Embryonic facial prominence (tissue), 1 donor: ENCODE measurements around the gene DISC1.
"Not testable (repeated sequence)": the region's sequence is repeated elsewhere in the genome, so short reads cannot be mapped to it uniquely, and the experiment has no call there.

Experiments used
- DNase-seq: peaks from one replicate; pipeline ENCODE4 v3.0.0-alpha.2; 2016; ENCODE audit errors: extremely low spot score

Gene DISC1

DNA sequence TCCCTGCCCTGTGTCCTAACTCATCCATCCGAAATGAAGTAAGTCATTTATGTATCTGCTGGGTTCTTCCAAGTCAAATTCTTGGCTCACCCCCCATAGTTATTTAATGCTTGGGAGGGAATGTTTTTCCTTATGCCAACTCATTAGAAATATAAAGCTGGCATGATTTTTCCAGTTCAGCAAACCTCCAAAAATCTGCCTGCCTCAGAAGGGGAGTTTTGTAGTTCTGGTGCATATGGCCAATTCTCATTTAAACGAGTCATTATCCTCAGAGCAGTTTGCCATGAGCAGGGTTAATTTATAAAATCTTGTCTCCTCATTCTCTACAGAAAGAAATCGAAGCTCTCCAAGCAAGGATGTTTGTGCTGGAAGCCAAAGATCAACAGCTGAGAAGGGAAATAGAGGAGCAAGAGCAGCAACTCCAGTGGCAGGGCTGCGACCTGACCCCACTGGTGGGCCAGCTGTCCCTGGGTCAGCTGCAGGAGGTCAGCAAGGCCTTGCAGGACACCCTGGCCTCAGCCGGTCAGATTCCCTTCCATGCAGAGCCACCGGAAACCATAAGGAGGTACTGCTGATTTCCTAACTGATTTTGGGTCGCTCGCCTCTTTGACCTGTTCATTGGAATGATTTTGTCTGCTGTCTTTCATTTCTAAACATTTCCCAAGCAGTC lies 144.1 kb downstream of the DISC1 start:
- no peak for DNase-seq

DNA sequence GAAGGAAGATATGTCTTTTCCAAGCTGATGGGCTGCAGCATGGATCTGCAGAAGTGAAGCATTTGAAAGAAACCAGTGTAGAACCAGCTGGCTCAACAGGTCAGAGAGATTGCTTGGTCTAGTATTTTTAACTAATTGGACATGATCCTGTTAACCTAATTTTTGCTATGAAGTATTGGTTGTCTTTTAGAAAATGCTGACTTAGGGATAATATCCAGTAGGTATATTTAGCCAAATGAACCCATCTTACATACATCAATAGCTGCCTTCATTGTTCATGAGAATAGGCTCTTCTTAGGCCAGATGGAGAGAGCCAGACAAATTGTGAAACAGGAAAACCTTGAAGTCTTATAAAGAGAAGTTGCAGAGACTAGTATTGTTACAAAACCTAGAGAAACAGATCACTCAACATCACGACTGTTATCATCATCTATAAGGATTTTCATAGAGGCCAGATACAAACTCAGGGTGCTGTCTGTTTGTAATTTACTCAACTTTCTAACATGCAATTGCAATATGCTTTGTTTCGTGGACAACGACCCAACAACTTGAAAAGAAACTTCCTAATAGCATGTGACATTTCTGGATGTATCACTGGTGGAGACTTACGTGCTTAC lies 148.2 kb downstream of the DISC1 start:
- no peak for DNase-seq

DNA sequence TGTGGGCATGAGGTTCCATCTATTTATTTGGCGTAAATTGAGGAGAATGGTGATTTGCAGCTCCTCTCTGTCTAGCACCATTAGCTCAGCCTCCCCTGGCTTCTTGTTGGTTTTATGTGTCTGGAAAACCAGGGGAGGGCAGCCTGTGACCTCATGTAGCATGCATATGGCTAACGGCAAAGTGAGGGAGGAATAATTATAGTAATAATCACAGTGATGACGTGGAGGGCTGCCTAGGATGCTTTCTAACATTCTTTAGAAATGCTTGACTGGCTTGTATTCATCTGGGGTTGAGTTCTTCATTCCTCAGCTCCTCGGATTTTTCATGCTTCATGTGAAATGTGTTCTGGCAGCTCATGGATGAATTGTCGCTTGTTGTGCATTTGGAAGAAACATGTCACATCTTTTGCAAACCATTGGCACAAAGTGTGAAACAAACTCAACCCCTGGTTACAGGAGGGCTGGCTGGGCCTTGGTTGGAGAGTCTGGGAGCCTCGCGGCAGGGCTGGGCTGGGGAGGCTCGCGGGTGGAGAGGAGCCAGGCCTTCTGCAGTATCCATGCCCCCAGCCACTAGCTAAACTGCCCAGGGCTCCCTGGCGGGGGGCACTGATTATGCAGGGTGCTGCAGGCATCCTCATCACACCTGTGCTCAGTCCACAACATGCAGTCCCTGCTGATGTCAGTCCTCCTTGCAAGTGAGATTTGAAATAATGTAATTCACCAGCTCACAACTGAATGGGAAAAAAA lies 149.6 kb downstream of the DISC1 start:
- DNase-seq, result peak; percentile 72

DNA sequence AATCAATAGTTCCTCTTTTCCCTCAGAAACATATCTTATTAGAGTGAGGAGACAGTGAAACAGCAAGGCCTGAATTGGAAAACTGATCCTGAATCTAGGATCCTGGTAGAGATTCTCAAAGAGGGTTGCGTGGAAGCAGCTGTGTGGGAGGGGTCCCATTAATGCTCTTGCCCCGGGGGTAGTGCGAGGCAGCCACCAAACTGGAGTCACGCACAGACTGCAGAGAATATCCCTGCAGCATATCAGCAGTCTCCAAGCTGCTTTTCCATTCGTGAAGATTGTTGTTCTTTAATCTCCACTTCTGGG lies 150.1 kb downstream of the DISC1 start:
- DNase-seq, result no peak

DNA sequence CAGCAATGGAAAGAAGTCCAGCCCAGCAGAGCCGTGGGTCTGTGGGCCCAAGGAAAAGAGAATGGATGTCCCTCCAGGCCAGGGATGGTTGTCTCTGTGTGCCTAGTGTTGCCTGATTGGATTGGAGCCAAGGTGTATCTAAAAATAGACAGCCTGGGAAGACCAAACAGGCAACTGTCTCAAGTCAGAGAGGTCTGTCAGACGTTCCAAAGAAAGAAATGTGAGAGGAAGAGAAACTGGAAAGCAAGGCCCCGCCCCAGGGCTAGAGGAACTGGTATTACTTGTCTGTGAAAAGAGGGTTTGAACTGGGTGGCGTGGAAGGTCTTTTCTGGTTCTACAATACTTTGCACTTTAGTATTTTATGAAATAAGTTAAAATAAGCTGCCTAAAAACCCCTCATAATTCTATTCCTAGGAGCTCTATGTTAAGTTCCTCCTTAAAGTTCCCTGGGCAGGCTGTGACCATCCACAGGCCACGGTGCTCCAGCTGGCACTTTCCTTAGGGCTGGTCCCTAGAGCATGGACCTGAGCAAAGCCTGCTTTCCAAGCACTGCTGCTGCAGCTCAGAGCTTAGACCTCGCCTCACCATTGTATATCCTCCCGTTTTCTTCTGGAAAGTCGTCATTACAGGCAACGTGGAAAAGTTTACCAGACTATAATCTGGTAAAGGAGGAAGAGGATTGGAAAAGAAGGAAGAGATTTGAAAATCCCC lies 151.6 kb downstream of the DISC1 start:
- no peak for DNase-seq

DNA sequence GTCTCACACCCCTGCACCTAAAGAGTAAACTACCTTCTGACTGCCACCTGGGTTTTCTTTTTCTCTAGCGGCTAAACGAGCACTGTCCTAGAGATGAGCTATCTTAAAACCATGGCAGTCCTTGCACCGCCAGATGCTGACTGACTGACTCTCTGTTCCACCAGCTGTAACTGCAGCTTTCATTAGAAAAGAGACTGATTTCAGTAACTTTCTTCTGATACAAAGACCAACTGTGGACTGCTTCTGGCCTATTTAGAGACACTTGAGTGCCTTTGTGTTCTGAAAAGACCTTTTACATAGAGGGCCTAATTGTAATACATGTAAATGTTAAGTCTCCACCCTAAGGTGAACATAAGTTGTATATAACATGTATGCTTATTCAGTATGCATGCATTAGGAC lies 152.5 kb downstream of the DISC1 start:
- DNase-seq, result no peak

DNA sequence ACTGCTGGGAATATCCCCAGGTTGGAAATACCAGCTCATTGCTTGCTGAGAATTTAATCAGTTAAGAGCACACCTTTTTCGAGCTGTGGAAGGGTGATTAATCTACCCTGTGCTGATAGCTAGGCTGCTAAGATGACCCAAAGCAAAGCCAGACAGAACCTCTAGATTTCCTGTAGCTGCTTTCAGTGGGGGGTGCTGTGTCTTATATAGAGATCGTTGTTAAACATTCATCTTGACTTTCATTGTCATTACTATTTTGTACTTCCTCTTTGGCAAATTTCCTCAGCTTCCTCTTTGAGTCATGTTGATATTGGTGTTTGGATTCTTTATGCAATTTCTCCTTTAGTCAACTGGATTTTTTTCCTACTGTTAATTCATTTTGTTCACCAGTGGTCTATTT lies 155.3 kb downstream of the DISC1 start:
- no peak for DNase-seq

DNA sequence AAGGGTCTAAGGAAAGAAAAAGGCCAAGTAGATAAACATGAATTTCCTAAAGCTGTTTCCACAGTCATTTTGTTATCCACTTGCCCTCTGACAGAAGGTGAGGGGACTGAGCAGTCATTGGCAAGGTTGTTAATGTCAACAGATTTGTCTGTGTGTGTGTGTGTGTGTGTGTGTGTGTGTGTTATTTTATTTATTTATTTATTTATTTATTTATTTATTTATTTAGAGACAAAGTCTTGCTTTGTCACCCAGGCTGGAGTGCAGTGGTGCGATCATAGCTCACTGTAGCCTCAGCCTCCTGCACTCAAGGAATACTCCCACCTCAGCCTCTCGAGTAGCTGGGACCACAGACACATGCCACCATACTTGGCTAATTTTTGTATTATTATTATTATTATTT lies 158.5 kb downstream of the DISC1 start:
- not testable (repeated sequence) for DNase-seq

DNA sequence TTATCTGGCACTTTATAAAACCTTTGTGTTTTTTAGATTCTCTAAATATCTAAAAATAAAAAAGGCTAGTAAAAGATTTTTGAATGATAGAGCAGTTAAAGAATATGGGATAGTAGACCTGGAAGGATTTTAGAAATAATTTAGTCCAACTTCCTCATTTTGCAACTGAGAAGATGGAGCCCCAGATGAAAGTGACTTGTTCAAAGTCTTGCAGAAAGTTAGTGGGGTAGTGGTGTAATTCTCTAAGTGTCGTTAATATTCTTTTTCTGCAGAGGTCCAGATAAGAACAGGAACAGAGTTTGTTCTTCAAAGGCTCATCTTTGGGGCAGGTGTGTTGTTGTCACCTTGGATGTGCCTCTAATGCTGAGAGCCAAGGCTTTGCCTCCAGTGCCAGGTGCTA lies 159.5 kb downstream of the DISC1 start:
- no peak for DNase-seq

DNA sequence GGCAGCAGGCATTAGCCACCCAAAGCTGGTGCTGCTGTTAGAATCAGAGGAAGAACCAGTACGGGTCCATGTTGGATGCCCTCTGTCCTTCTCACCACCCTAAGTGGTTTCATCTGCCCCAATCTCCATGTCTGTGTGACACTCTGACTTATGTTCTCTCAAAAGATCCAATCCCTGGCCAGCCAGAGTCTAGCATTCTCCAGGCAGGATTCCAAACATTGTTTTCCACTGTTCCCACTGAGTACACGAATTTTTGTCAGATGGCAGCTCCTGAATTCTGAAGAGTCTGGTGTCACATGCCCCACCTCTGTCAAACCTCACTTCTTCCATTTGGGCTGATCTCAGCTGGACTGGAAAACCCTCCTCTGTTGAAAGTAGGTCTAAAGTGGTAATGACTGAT lies 166.0 kb downstream of the DISC1 start:
- no peak for DNase-seq

DNA sequence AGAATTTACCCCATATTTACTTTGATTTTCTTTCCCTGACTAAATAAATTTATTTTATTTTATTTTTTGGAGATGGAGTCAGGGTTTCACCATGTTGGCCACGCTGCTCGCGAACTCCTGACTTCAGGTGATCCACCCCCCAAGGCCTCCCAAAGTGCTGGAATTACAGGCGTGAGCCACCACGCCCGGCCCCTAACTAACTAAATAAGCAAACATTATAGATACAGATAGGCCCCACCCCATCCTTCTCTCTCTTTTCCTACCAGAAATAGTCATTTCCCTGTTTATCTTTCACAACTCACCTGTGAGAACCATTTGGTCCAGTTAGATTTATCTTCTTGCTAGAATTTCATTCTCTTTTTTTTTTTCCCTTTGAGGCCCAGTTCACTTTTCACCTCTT lies 167.3 kb downstream of the DISC1 start:
- DNase-seq, result no peak

DNA sequence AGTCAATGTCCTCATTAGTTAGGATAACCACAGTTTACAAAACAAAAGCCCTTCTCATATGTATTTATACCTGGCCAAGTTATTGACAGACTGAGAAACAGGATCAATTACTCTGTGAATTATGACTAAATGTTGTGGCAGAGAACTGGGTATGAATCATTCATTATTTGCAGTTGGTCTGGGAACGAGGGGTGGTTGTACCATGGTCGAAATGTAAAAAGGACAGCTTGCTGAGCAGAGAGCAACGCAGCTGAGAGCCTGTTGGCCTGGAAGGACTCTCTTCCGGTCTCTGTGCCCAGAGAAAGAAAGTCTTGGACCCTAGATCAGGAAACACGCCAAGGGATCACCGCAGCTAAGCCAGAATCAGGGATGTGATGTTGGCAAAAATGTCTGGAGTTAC lies 169.6 kb downstream of the DISC1 start:
- no peak for DNase-seq

DNA sequence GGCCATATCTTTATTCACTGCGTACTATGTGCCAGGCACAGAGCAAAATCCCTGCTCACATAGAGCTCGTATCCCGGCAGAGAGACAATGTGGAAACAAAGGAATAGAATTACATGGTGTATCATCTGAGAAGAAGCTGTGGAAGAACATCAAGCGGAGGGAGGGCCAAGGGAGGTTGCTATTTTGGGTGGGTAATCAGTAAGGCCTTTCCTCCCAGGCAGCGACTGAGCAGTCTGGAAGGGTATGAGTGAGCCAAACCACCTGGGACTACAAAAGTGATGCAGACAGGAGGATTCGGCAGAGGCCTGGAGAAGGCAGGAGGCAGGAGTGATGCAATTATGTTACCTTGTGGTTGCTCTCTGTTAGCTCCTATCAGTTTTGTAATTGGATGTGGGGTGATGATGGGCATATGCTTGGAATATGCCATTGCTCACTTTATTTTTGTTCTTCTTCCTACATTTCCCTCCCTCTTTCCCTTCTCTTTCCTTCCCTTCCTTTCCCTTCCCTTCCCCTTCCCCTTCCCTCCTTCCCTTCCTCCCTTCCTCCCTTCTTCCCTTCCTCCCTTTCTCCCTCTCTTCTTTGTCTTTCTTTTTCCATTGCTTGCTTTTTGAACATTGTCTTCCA lies 172.9 kb downstream of the DISC1 start:
- no peak for DNase-seq

DNA sequence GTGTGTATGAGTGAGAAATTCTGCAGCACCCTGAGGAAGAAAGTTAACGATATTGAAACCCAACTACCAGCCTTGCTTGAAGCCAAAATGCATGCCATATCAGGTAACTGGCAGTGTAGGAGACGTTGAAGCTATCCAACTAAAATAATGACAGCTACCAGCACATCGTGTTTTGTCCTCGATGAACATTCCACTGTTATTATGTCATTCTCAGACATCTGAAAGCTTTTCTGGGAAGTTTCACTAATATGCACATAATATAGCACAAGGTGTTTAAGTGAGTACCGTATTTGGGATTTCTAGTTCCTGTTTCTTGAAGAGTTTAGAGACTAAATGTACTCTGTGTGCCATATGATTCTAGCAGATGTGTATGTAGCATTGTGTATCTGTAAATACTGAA lies 173.5 kb downstream of the DISC1 start:
- DNase-seq, result no peak

DNA sequence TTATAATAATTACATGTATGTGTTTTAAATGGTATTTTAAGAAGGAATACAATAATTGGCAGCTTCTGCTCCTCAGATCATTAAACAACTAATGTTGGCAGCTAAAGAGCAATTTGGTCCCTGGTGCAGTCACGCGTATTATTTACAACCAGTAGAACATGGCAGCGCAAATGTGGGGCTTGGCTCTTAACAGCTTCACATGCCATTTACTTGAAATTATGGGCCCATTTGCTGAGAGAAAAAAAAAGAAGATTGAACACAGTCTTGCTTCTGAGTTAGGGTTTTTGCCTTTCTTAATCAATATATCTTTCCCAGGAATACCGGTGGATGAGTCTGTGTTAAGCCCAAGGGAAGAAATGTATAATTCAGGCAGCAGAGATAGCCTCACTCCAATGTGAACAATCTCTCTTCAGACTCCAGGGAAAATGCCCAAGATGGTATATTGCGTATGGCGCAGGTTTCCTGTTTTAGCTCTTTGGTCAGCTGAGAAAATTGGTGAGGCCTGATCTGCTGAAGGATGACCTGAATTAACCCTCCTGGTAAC lies 174.5 kb downstream of the DISC1 start:
- no peak for DNase-seq

DNA sequence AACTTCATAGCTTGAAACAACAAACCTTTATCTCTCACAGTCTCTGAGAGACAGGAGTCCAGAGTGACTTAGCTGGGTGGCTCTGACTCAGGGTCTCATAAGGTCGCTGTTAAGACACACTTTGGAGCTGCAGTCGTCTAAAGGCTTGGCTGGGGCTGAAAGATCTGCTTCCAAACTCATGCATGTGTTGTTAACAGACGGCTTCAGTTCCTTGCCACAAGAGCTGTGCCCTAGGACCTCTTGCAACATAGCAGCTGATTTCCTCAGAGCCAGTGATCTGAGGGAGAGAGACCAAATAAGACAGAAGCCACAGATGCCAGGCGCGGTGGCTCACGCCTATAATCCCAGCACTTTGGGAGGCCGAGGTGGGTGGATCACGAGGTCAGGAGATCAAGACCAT lies 176.8 kb downstream of the DISC1 start:
- no peak for DNase-seq

DNA sequence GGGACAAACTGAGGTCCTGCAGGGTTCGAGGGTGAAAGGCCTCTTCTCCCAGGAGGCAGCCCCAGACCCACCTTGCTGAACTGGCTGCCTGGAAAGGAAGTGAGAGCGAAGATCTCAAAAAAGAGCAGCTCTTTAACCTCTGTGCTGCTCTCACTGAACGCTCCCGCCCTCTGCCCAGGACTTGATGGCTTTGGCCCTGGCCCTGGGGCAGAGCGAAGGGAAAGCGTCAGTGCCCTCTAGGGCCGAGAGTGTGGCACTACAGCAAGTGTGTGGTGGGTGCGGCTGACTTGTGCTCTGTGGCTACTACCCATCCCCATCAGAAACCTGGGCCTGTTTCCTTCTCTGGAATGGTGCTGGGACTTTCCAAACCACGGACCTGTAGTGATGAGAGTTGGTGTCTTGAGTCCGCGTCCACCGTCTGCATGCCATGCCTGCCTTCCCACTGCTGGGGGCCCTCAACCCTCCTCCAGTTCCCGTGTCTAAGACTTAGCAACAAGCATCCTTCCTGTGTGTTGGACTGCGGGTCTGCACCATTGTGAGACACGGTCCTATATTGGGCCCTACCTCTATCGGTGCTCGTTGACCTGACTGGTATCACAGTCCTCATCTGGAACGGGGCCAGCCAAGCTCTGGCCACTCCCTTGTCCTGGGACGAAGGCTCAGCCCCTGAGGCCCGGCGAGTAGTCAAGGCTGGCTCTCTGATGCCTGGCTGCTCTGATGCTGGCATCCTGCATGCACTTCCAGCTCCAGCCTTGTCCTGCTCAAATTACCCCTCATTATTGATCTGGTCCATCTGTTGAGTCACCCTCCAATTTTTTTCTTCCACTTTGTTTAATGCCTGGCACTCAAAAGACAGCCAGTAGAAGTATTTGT lies 180.3 kb downstream of the DISC1 start:
- DNase-seq, result no peak

DNA sequence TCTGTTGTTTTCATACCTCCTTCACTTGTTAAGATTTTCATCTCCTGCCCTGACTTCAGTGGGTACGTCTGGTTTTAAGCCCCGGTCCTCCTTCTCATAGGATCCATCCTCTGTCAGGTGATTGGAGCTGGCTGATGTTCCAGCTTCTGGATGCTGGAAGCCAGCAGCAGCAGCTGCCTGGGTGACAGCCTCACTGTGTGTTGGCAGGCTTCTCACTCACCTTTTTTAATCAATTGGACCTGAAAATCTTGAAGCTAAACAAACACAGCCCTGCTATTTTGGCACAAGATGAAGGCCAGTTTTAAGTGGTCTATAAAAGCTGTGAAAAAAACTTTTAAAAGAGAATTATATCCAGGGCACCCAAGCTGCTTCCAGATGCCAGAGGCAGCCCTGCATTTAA lies 181.0 kb downstream of the DISC1 start:
- DNase-seq, result no peak

DNA sequence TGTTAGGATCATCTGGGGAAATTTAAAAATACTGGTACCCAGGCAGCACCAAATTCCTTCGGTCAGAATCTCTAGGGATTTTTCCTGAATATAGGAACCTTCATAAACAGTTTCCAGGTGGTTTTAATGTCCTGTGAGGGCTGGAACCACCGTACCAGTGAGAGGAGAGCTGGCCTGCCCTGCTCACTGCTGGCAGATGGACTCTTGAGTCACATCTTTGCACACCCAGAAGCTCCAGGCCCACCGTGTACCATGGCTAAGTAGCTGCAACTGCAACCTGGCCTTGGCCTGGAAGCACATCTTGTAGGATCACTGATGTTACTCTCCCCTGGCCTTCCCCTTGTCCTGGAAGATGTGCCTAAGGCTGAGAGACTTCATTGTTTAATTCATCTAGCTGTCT lies 181.5 kb downstream of the DISC1 start:
- no peak for DNase-seq

DNA sequence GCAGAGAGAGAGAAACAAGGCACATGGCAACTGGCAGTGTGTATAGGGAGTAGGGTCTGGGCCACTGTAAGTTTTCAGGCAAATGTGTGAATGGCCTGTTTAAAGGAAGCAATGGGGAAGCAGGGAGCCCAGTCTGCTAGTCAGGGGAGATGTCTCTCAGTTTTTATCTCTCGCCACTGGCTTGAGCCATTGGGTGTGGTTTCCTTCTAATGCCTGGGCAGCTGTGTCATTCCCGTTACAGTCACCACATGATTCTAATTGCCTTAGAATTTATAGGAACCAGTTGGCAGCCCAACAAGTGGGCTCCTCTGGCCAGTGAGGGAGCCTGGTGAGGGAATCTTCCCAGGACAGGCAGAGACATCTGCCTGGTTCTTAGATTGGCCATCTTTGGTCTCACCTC lies 182.4 kb downstream of the DISC1 start:
- no peak for DNase-seq

DNA sequence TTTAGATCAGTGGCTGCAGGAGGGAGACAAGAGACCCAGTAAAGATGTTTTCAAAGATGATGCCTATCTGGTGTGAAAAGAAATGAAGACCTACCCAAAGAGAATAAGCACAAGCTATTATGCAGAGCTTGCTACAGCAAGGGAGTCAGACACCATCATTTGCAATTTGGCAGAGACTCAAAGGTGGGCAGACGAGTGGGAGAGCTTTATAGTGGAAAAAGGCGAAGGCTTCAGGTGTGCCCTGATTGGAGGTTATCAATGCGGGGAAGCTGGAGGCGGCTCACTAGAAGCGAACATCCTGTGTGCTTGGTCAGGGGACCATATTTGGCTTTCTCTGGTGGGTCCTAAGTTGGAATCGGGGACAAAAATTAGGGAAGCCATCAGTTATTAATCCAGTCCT lies 183.8 kb downstream of the DISC1 start:
- DNase-seq, result no peak
